Ovary (tissue), 3 donors: ENCODE measurements around the gene TRIM46.

Experiments used
- EP300 ChIP-seq: sonication (generic); formaldehyde crosslinking; IDR thresholded peaks from one replicate; pipeline ENCODE4 v1.6.1; 2017; ENCODE audit warnings: antibody characterized with exemption
- POLR2A ChIP-seq: fragments of 450-650 bp; IDR thresholded peaks from one replicate; pipeline ENCODE4 v1.6.1; 2017; ENCODE audit warnings: antibody characterized with exemption, mild to moderate bottlenecking, moderate library complexity
- TF ChIP-seq, protein P1 (sequence below), 3 donors: fragments of 450-650 bp in 2 of 3; fragments of 200-600 bp in 1 of 3; IDR thresholded peaks; one replicate each; pipeline versions ENCODE4 v1.5.1 to v1.8.0; 2016 to 2022; ENCODE audit warnings: antibody characterized with exemption in 3 of 3, mild to moderate bottlenecking in 1 of 3
- donor health status: DM: no; HTN: no; CAD: no.

DNA sequence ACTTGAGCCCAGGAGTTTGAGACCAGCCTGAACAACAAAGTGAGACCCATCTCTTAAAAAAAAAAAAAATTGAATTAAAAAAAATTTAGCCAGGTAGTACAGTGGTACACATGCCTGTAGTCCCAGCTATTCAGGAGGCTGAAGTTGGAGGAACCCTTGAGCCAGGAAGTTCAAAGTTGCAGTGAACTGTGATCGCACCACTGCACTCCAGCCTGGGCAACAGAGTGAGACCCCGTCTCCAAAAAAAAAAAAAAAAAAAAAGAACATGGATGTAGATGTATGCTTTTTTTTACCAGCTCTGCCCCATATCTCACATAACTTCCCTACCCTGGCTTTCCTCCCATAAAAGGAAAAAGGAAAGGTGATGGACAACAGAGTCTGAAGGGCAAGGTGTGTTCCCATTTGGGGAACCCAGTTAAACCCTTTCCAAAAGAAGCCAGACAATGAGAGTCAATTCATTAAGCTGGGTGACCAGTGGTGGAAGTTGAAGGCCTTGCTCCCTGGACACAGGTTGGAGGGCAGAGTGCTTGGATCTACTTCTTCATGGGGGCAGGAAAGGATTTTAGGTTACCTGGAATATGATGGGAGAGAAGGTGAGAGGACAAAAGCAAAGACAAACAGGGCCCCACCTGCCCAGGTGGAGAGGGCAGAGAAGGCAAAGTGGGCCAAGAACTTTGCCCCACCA lies 3.4 kb upstream of the TRIM46 start:
- TF ChIP-seq, protein P1, sequence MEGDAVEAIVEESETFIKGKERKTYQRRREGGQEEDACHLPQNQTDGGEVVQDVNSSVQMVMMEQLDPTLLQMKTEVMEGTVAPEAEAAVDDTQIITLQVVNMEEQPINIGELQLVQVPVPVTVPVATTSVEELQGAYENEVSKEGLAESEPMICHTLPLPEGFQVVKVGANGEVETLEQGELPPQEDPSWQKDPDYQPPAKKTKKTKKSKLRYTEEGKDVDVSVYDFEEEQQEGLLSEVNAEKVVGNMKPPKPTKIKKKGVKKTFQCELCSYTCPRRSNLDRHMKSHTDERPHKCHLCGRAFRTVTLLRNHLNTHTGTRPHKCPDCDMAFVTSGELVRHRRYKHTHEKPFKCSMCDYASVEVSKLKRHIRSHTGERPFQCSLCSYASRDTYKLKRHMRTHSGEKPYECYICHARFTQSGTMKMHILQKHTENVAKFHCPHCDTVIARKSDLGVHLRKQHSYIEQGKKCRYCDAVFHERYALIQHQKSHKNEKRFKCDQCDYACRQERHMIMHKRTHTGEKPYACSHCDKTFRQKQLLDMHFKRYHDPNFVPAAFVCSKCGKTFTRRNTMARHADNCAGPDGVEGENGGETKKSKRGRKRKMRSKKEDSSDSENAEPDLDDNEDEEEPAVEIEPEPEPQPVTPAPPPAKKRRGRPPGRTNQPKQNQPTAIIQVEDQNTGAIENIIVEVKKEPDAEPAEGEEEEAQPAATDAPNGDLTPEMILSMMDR (IDR thresholded peaks at IDR 0.05), result no peak
- no peak for TF ChIP-seq POLR2A
- TF ChIP-seq EP300, result no peak
